ENCODE data around the gene DCDC1. TPM values are rescaled to one million over a fixed set of nuclear protein-coding genes. Genes with fewer than 3 reads are reported as not detected.

DCDC1 gene
- total RNA-seq, 4 donors from 2014 or later = 0.34 to 2.7 TPM; not detected in 2

DNA sequence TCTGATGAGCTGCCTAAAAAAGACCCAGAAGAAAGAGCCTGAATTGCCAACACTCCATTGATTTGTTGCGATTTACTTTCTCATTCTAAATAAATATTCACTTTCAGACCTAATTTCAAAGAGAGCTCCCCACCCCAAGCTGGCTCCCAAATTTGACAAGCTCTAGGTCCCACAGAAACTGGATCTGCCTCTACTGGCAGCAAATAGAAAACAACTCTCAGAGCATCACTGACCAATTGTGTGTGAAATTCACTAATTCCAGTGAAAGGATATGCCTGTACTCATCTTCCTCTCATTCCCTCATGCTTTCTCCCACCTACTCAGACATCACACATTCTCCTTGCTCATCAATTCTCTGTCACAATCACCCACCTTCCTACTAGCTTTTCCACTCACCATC is 249.1 kb downstream of the DCDC1 start:
- 100% methylated on average over 1 of the region's 1 CpG for WGBS
- no peaks in the 10 kb centered on the region for H3K36me3 ChIP-seq
- H3K4me3 ChIP-seq = no peak overlapping the region
- no peaks in the 10 kb centered on the region for H3K4me1 ChIP-seq
- H3K27ac ChIP-seq = no peak overlapping the region
- no peaks in the 10 kb centered on the region for H3K27me3 ChIP-seq
- H3K9me3 ChIP-seq = no peaks in the 10 kb centered on the region
- TF ChIP-seq, protein P1, sequence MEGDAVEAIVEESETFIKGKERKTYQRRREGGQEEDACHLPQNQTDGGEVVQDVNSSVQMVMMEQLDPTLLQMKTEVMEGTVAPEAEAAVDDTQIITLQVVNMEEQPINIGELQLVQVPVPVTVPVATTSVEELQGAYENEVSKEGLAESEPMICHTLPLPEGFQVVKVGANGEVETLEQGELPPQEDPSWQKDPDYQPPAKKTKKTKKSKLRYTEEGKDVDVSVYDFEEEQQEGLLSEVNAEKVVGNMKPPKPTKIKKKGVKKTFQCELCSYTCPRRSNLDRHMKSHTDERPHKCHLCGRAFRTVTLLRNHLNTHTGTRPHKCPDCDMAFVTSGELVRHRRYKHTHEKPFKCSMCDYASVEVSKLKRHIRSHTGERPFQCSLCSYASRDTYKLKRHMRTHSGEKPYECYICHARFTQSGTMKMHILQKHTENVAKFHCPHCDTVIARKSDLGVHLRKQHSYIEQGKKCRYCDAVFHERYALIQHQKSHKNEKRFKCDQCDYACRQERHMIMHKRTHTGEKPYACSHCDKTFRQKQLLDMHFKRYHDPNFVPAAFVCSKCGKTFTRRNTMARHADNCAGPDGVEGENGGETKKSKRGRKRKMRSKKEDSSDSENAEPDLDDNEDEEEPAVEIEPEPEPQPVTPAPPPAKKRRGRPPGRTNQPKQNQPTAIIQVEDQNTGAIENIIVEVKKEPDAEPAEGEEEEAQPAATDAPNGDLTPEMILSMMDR (IDR thresholded peaks at IDR 0.05) = no peak
- TF ChIP-seq EP300 (IDR thresholded peaks at IDR 0.05) = no peak
- no peak for TF ChIP-seq POLR2AphosphoS5 (IDR thresholded peaks at IDR 0.05)
- TF ChIP-seq POLR2A (IDR thresholded peaks at IDR 0.05) = no peak
- no peak for DNase-seq (ENCODE audit: low spot score in 2 of 2)

DNA sequence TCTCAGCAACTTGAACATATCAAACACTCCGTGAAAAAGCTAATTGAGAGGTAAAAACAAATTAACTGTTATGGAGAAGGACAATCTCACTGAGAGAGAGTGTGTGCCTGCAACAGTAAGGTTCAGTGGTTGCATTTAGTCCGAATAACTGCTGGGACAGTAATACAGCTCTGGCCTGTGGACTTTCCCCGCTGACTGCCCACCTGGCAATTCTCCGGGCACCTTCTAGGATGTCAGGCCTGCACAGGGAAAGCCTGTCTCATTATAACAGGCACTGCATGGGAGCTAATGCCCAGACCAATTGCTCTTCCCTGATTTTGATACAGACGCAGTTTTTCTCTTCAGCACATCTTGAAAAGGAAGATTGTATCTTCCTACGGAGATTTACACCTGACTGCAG is 251.0 kb downstream of the DCDC1 start:
- DNase-seq (ENCODE audit: low spot score in 2 of 2) = no peak
- 85% methylated on average over 6 of the region's 6 CpGs for WGBS
- H3K4me1 ChIP-seq = no peaks in the 10 kb centered on the region
- no peaks in the 10 kb centered on the region for H3K36me3 ChIP-seq
- TF ChIP-seq POLR2AphosphoS5 (IDR thresholded peaks at IDR 0.05) (no peak), EP300 (IDR thresholded peaks at IDR 0.05) (no peak), POLR2A (IDR thresholded peaks at IDR 0.05) (no peak)
- TF ChIP-seq, protein P1 (IDR thresholded peaks at IDR 0.05) = no peak
- no peaks in the 10 kb centered on the region for H3K9me3 ChIP-seq
- H3K27me3 ChIP-seq = no peaks in the 10 kb centered on the region
- no peak overlapping the region for H3K27ac ChIP-seq
- H3K4me3 ChIP-seq = no peak overlapping the region

DNA sequence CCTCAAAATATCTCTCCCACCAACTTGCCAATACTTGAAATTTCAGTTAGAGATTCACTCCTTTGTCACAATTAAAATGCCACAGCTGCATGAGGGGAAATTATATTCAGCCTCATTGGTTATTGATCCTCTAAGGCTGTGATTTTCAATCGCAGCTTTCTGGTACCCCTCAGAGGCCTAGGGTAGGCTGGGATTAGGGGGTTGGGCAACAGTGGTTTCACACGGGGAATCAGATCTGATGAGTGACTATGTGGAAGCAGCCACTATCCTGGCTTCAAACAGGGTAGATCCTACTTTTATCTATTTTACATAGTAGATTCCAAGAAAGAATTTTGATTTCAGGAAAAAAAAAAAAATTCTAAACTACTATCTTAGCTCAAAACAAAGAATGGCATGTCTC is 252.5 kb downstream of the DCDC1 start:
- WGBS = 73% methylated on average over 2 of the region's 2 CpGs
- no peaks in the 10 kb centered on the region for H3K4me1 ChIP-seq
- no peak overlapping the region for H3K27ac ChIP-seq
- H3K4me3 ChIP-seq = no peak overlapping the region
- no peaks in the 10 kb centered on the region for H3K36me3 ChIP-seq
- H3K27me3 ChIP-seq = no peaks in the 10 kb centered on the region
- no peak for TF ChIP-seq POLR2AphosphoS5 (IDR thresholded peaks at IDR 0.05)
- TF ChIP-seq EP300 (IDR thresholded peaks at IDR 0.05) = no peak
- TF ChIP-seq POLR2A (IDR thresholded peaks at IDR 0.05) = no peak
- TF ChIP-seq, protein P1 (IDR thresholded peaks at IDR 0.05) = no peak
- no peaks in the 10 kb centered on the region for H3K9me3 ChIP-seq
- DNase-seq (ENCODE audit: low spot score in 2 of 2) = no peak

DNA sequence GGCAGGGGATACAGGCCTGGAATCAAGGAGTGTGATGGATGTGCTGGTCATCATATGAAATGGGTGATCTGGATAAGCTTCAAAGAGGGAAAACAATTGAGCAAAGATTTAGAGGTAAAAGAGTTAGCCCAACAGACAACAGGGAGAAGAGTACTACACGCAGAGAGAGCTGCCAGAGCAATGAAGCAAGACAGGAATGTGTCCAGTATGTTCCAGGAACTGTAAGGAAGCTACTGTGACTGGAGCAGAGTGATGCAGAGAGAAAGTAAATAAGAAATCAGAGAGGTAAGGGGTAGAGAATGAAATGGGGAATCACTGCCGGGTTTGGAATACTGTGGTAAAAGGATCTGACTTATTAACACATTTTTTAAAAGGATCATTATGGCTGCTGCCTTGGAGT is 255.1 kb downstream of the DCDC1 start:
- H3K9me3 ChIP-seq = no peaks in the 10 kb centered on the region
- no peaks in the 10 kb centered on the region for H3K27me3 ChIP-seq
- DNase-seq (ENCODE audit: low spot score in 2 of 2) = no peak
- no peaks in the 10 kb centered on the region for H3K4me1 ChIP-seq
- no peak for TF ChIP-seq EP300 (IDR thresholded peaks at IDR 0.05)
- TF ChIP-seq POLR2AphosphoS5 (IDR thresholded peaks at IDR 0.05) = no peak
- TF ChIP-seq, protein P1 (IDR thresholded peaks at IDR 0.05) = no peak
- no peak for TF ChIP-seq POLR2A (IDR thresholded peaks at IDR 0.05)
- H3K4me3 ChIP-seq = no peak overlapping the region
- H3K36me3 ChIP-seq = no peaks in the 10 kb centered on the region
- no peak overlapping the region for H3K27ac ChIP-seq
- WGBS = 61% methylated on average over 2 of the region's 2 CpGs

DNA sequence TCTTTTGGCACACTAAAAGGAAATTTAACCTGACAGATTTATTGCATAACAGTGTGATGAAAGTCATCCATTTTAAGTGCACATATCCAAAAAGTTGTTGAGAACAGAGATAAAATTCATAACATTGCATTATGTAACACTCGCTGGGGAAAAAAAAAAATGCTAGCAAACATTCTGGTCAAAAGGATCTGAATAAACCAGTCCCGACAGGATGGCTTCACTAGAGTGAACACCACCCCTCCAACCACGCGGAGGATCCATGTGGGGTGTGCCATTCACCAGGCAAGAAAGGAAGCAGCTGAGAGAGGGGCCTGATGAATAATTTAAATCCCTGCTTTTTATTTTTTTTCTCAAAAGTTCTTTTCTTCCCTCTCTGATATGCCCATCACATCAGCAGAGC is 258.7 kb downstream of the DCDC1 start:
- no peaks in the 10 kb centered on the region for H3K9me3 ChIP-seq
- peaks cover 6% of the 10 kb centered on the region for H3K4me1 ChIP-seq
- H3K36me3 ChIP-seq = no peaks in the 10 kb centered on the region
- WGBS = 34% methylated on average over 4 of the region's 4 CpGs
- DNase-seq (ENCODE audit: low spot score in 2 of 2) = no peak
- TF ChIP-seq EP300 (IDR thresholded peaks at IDR 0.05) (no peak), POLR2AphosphoS5 (IDR thresholded peaks at IDR 0.05) (no peak), POLR2A (IDR thresholded peaks at IDR 0.05) (no peak)
- TF ChIP-seq, protein P1 (IDR thresholded peaks at IDR 0.05) = no peak
- no peaks in the 10 kb centered on the region for H3K27me3 ChIP-seq
- no peak overlapping the region for H3K4me3 ChIP-seq
- H3K27ac ChIP-seq = no peak overlapping the region

All from suprapubic skin (tissue), 4 donors.